ENCODE measurements around the gene IL18BP. TPM values are rescaled to one million over a fixed set of nuclear protein-coding genes. Genes with fewer than 3 reads are reported as not detected.
A peak's percentile ranks its signal among the peaks of the same experiment; 100 is the strongest.

Gene IL18BP
- 3.5 and 4.6 TPM in 2 replicates for polyA plus RNA-seq (2014; cell fraction: cytosol; rRNA removed)
- polyA plus RNA-seq (2014; cell fraction: nucleus; rRNA removed), result 24.1 and 42.9 TPM in 2 replicates

GRCh38 chr11:71998649-71999310 is at the start of gene IL18BP:
TSS of gene IL18BP (plus strand) at chr11:71998909. CDS start at chr11:71999985, 1,076 bp downstream.
- DNase-seq (ENCODE audit: low spot score), result no peak

- DNase-seq (ENCODE audit: low spot score), result no peak
Measured at GRCh38 chr11:71949034-71949433, 49.7 kb upstream of the IL18BP start.

- DNase-seq (ENCODE audit: low spot score), result no peak
Measured at GRCh38 chr11:71951741-71952310, 46.9 kb upstream of the IL18BP start.

GRCh38 chr11:71955898-71956456 is 42.7 kb upstream of the IL18BP start:
- DNase-seq (ENCODE audit: low spot score), result no peak

- DNase-seq (ENCODE audit: low spot score), result no peak
Measured at GRCh38 chr11:71962428-71963038, 36.2 kb upstream of the IL18BP start.

- no peak for DNase-seq (ENCODE audit: low spot score)
Measured at GRCh38 chr11:71963468-71963867, 35.2 kb upstream of the IL18BP start.

GRCh38 chr11:71964641-71965040 is 34.1 kb upstream of the IL18BP start:
- DNase-seq (ENCODE audit: low spot score), result no peak

- DNase-seq (ENCODE audit: low spot score), result no peak
Measured at GRCh38 chr11:71971680-71972079, 27.0 kb upstream of the IL18BP start.

GRCh38 chr11:71976551-71976950 is 22.2 kb upstream of the IL18BP start:
- no peak for DNase-seq (ENCODE audit: low spot score)

GRCh38 chr11:71977090-71977489 is 21.6 kb upstream of the IL18BP start:
- DNase-seq (ENCODE audit: low spot score), result no peak

- DNase-seq (ENCODE audit: low spot score), result peak; percentile 47
Measured at GRCh38 chr11:71977743-71978418, 20.8 kb upstream of the IL18BP start.

- DNase-seq (ENCODE audit: low spot score), result no peak
Measured at GRCh38 chr11:71979094-71979493, 19.6 kb upstream of the IL18BP start.

- no peak for DNase-seq (ENCODE audit: low spot score)
Measured at GRCh38 chr11:71979602-71980001, 19.1 kb upstream of the IL18BP start.

- no peak for DNase-seq (ENCODE audit: low spot score)
Measured at GRCh38 chr11:71986131-71986530, 12.6 kb upstream of the IL18BP start.

- no peak for DNase-seq (ENCODE audit: low spot score)
Measured at GRCh38 chr11:71987521-71987920, 11.2 kb upstream of the IL18BP start.

- no peak for DNase-seq (ENCODE audit: low spot score)
Measured at GRCh38 chr11:71988050-71988449, 10.7 kb upstream of the IL18BP start.

GRCh38 chr11:71990701-71991100 is 8.0 kb upstream of the IL18BP start:
- no peak for DNase-seq (ENCODE audit: low spot score)

- no peak for DNase-seq (ENCODE audit: low spot score)
Measured at GRCh38 chr11:71991494-71991893, 7.2 kb upstream of the IL18BP start.

- DNase-seq (ENCODE audit: low spot score), result no peak
Measured at GRCh38 chr11:71992136-71992730, 6.5 kb upstream of the IL18BP start.

- DNase-seq (ENCODE audit: low spot score), result no peak
Measured at GRCh38 chr11:71994786-71995185, 3.9 kb upstream of the IL18BP start.

GRCh38 chr11:71995726-71996291 is 2.9 kb upstream of the IL18BP start:
- DNase-seq (ENCODE audit: low spot score), result no peak

Data from SK-N-DZ (cell line).